ENCODE results near the gene UFM1.

GRCh38 chr13:38361542-38362262, 12.1 kb downstream of the UFM1 start:
- TF ChIP-seq CTCF (IDR thresholded peaks at IDR 0.05; ENCODE audit: insufficient read depth, low read depth, low read length) (no peak), EZH2 (IDR thresholded peaks at IDR 0.05; ENCODE audit: insufficient read depth, low read length) (no peak)

Measured in astrocyte (in vitro differentiated cells and primary cell).